B cell (primary cell): ENCODE data around the gene FARP1. TPM values are rescaled to one million over a fixed set of nuclear protein-coding genes. Genes with fewer than 3 reads are reported as not detected.
"Not testable (repeated sequence)": the region's sequence is repeated elsewhere in the genome, so short reads cannot be mapped to it uniquely, and the experiment has no call there.

Experiments used
- ATAC-seq: fragments of 200-7000 bp; cut with Tn5 transposase; one replicate; pipeline ENCODE4 v1.10.0; 2021; ENCODE audit warnings: low read depth, mild to moderate bottlenecking, moderate number of reproducible peaks, moderate library complexity
- CTCF ChIA-PET: fragments of 350-600 bp; sonication (Branson Sonifier 250); formaldehyde crosslinking; loops from one replicate; lab custom pipeline; 2021; ENCODE audit warnings: antibody characterized with exemption, inconsistent platforms; lab: Charles Lee
- POLR2A ChIA-PET: fragments of 350-600 bp; sonication (Branson Sonifier 250); formaldehyde crosslinking; loops from one replicate; lab custom pipeline; 2021; ENCODE audit warnings: antibody characterized with exemption; lab: Charles Lee
- DNase-seq: peaks from one replicate; pipeline ENCODE4 v3.0.0; 2013
- H2AFZ ChIP-seq: 2 replicates; pipeline ENCODE4 v1.6.1; 2012; ENCODE audit warnings: mild to moderate bottlenecking, low read depth, low read length; ENCODE audit not compliant: insufficient read depth, poor library complexity, severe bottlenecking
- H3K27ac ChIP-seq, 2 donors: 1 replicate in 1 of 2; 2 replicates in 1 of 2; pipeline ENCODE4 v1.5.1; 2012 to 2013; ENCODE audit warnings: low read length in 2 of 2, mild to moderate bottlenecking in 2 of 2, moderate library complexity in 1 of 2
- H3K27me3 ChIP-seq, 4 experiments: fragments of 200-600 bp in 1 of 4; sonication (generic) in 1 of 4; replicated peaks in 1 of 4; 1 replicate in 2 of 4; 2 replicates in 2 of 4; pipeline versions ENCODE4 v1.6.1 to v1.7.0; 2013 to 2016; ENCODE audit warnings: low read length in 3 of 4, mild to moderate bottlenecking in 2 of 4, mixed read lengths in 1 of 4, moderate library complexity in 1 of 4; ENCODE audit not compliant: insufficient read depth in 4 of 4, control insufficient read depth in 3 of 4; ENCODE audit errors: control extremely low read depth in 1 of 4
- H3K36me3 ChIP-seq, 2 experiments: replicated peaks in 1 of 2; 1 replicate in 1 of 2; 2 replicates in 1 of 2; pipeline versions ENCODE4 v1.6.1 to v1.7.1; 2013; ENCODE audit warnings: low read length in 1 of 2; ENCODE audit not compliant: insufficient read depth in 2 of 2, control insufficient read depth in 1 of 2; ENCODE audit errors: control extremely low read depth in 1 of 2, extremely low read depth in 1 of 2
- H3K4me1 ChIP-seq, 2 donors: fragments of 200-600 bp in 1 of 2; sonication (generic) in 1 of 2; 1 replicate in 1 of 2; 2 replicates in 1 of 2; pipeline versions ENCODE4 v1.5.1 to v1.6.1; 2013 to 2017; ENCODE audit warnings: low read length in 2 of 2; ENCODE audit not compliant: control insufficient read depth in 2 of 2, insufficient read depth in 2 of 2
- H3K4me2 ChIP-seq: replicated peaks from 2 replicates; pipeline ENCODE3; 2012; ENCODE audit warnings: mild to moderate bottlenecking, low read depth, low read length; ENCODE audit not compliant: poor library complexity, severe bottlenecking
- H3K4me3 ChIP-seq, 5 experiments: fragments of 200-600 bp in 1 of 5; sonication (generic) in 1 of 5; 1 replicate in 3 of 5; 2 replicates in 2 of 5; pipeline versions ENCODE4 v1.5.1 to v1.7.0; 2011 to 2016; ENCODE audit warnings: low read length in 4 of 5, mild to moderate bottlenecking in 4 of 5, low read depth in 2 of 5, control low read depth in 1 of 5, moderate library complexity in 1 of 5; ENCODE audit not compliant: insufficient read depth in 1 of 5; ENCODE audit errors: control extremely low read depth in 1 of 5, extremely low read depth in 1 of 5
- H3K79me2 ChIP-seq: fragments of 200-600 bp; sonication (generic); one replicate; pipeline ENCODE4 v1.6.0; 2016; ENCODE audit warnings: low read length; ENCODE audit not compliant: control insufficient read depth, insufficient read depth
- H3K9ac ChIP-seq: fragments of 200-600 bp; sonication (generic); 2 replicates; pipeline ENCODE4 v1.6.1; 2017; ENCODE audit warnings: mild to moderate bottlenecking, low read length, moderate library complexity
- H3K9me3 ChIP-seq, 3 donors: one replicate each; pipeline versions ENCODE4 v1.6.1 to v1.7.1; 2013; ENCODE audit warnings: low read length in 2 of 3; ENCODE audit not compliant: control insufficient read depth in 2 of 3, insufficient read depth in 1 of 3; ENCODE audit errors: control extremely low read depth in 1 of 3
- H4K20me1 ChIP-seq: 2 replicates; pipeline ENCODE4 v1.6.0; 2012; ENCODE audit warnings: mild to moderate bottlenecking, low read length; ENCODE audit not compliant: insufficient read depth, control insufficient read depth, poor library complexity, severe bottlenecking
- H3K27ac Mint-ChIP-seq: one replicate; pipeline ENCODE4 v1.8.0; 2021; ENCODE audit warnings: mixed read lengths
- H3K27me3 Mint-ChIP-seq: one replicate; pipeline ENCODE4 v1.8.0; 2021; ENCODE audit warnings: mixed read lengths
- H3K4me1 Mint-ChIP-seq: one replicate; pipeline ENCODE4 v1.8.0; 2021; ENCODE audit warnings: mixed read lengths
- H3K4me3 Mint-ChIP-seq: one replicate; pipeline ENCODE4 v1.8.0; 2021; ENCODE audit warnings: mixed read lengths
- H3K9me3 Mint-ChIP-seq: one replicate; pipeline ENCODE4 v1.8.0; 2022; ENCODE audit warnings: mixed read lengths; ENCODE audit not compliant: insufficient read depth
- EZH2 ChIP-seq: IDR thresholded peaks from 2 replicates; pipeline ENCODE4 v1.6.1; 2012; ENCODE audit warnings: borderline replicate concordance, low read depth, mild to moderate bottlenecking, moderate library complexity, low read length; ENCODE audit not compliant: insufficient read depth, poor library complexity, severe bottlenecking
- WGBS: methylation state at CpG from one replicate; pipeline ENCODE4 v1.1.5; 2013; ENCODE audit warnings: missing lambda C conversion rate; ENCODE audit not compliant: insufficient coverage; 5-methylcytosine and 5-hydroxymethylcytosine counted together
- intact Hi-C: fragments of 100-400 bp; cut with micrococcal nuclease; formaldehyde crosslinking; loops from one replicate; pipeline ENCODE4 v1.10.0; 2022
- polyA plus RNA-seq: library from polyadenylated mRNA; depleted of rRNA; stranded (reverse); fragments of >200 nt; gene quantifications from 2 replicates; pipeline ENCODE4 v1.2.3, GENCODE V29; 2012
- total RNA-seq, 2 donors: library from RNA; stranded (reverse); fragments of 120-200 nt in 1 of 2; gene quantifications; 1 replicate in 1 of 2; 2 replicates in 1 of 2; pipeline versions ENCODE4 v1.2.3 to v1.2.4, GENCODE V29; 2013 to 2022
- TF ChIP-seq, protein P1 (sequence below): fragments of 200-600 bp; IDR thresholded peaks from one replicate; pipeline ENCODE4 v1.8.0; 2022; ENCODE audit warnings: antibody characterized with exemption, mild to moderate bottlenecking

Gene FARP1
- total and polyA plus RNA-seq, 2 donors (not counting 1 experiment from before 2014, with no cell fraction given): 0.15 to 1.5 TPM

DNA sequence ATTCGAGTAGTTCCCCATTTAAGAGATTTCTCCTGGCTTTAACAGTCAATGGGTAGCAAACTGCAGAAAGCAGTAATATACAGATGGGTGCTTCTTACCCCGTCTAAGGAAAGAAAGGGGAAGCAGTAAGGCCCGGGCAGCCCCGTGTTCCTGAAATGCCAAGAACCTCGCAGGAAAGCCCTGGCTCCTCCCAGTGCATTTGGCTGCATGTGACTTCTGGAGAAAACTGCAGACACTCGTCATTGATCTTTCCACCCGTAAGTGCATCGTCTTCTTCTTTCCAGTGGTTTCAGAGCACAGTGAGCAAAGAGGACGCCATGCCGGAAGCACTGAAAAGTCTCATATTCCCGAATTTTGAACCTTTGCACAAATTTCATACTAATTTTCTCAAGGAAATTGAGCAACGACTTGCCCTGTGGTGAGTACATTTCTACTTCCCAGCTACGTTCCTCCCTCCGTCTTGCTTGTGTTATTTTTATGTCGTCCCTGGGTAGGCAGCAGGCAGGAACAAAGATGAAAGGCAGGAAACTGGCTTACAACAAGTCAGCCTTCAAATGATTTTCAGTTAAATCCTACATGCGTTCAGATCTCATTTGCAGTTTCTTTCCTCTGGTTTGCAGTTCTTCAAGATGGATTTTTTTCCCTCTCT is 268.8 kb downstream of the FARP1 start:
- Mint-ChIP-seq H3K27ac (no peak overlapping the region), H3K4me3 (peak overlapping the region; percentile 11), H3K4me1 (peaks cover 7% of the 10 kb centered on the region), H3K9me3 (no peaks in the 10 kb centered on the region), H3K27me3 (peaks cover 49% of the 10 kb centered on the region)
- no peaks in the 10 kb centered on the region for H4K20me1 ChIP-seq
- H3K27me3 ChIP-seq: peaks cover 0 to 18% (median 7%) of the 10 kb centered on the region in 4 experiments
- H3K9ac ChIP-seq: no peak overlapping the region
- peak overlapping the region in 1 of 5 experiments; percentile 11 for H3K4me3 ChIP-seq
- TF ChIP-seq, protein P1, sequence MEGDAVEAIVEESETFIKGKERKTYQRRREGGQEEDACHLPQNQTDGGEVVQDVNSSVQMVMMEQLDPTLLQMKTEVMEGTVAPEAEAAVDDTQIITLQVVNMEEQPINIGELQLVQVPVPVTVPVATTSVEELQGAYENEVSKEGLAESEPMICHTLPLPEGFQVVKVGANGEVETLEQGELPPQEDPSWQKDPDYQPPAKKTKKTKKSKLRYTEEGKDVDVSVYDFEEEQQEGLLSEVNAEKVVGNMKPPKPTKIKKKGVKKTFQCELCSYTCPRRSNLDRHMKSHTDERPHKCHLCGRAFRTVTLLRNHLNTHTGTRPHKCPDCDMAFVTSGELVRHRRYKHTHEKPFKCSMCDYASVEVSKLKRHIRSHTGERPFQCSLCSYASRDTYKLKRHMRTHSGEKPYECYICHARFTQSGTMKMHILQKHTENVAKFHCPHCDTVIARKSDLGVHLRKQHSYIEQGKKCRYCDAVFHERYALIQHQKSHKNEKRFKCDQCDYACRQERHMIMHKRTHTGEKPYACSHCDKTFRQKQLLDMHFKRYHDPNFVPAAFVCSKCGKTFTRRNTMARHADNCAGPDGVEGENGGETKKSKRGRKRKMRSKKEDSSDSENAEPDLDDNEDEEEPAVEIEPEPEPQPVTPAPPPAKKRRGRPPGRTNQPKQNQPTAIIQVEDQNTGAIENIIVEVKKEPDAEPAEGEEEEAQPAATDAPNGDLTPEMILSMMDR: no peak
- no peak for TF ChIP-seq EZH2
- peaks cover 0 to 2% (median 0%) of the 10 kb centered on the region in 3 donors for H3K9me3 ChIP-seq
- ChIA-PET POLR2A (no interaction called here), CTCF (no interaction called here)
- H2AFZ ChIP-seq: peak overlapping the region; percentile 40
- intact Hi-C loops: no loop called here
- DNase-seq: no peak
- H3K79me2 ChIP-seq: no peaks in the 10 kb centered on the region
- peaks cover 5 to 7% of the 10 kb centered on the region in 2 donors for H3K4me1 ChIP-seq
- H3K4me2 ChIP-seq: peak overlapping the region; percentile 41
- ATAC-seq: no peak
- under 1% methylated on average over 14 of the region's 16 CpGs for WGBS
- no peaks in the 10 kb centered on the region for H3K36me3 ChIP-seq
- H3K27ac ChIP-seq: no peak overlapping the region

DNA sequence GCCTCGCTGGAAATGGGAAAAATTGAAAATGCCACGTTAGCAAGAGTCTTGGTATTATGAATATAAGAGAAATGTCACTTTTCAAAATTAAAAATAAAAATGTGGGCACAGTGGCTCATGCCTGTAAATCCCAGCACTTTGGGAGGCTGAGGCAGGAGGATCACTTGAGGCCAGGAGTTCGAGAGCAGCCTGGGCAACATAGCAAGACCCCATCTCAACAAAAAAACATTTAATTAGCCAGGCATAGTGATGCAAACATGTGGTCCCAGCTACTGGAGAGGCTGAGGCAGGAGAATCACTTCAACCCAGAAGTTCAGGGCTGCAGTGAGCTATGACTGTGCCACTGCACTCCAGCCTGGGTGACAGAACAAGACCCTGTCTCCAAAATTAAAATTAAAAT is 270.4 kb downstream of the FARP1 start:
- DNase-seq, CTCF ChIA-PET, H3K4me3 ChIP-seq, H3K27ac ChIP-seq, H3K4me2 ChIP-seq, POLR2A ChIA-PET, H2AFZ ChIP-seq, H4K20me1 ChIP-seq, H3K9me3 Mint-ChIP-seq, H3K4me1 Mint-ChIP-seq, H3K4me1 ChIP-seq, ATAC-seq, H3K4me3 Mint-ChIP-seq, H3K79me2 ChIP-seq, H3K27ac Mint-ChIP-seq, H3K9ac ChIP-seq, intact Hi-C loops, H3K36me3 ChIP-seq, H3K9me3 ChIP-seq: not testable (repeated sequence)
- H3K27me3 ChIP-seq: peaks cover 0 to 18% (median 7%) of the 10 kb centered on the region in 4 experiments
- WGBS: no CpG with 5 or more reads among the region's 3 CpGs
- peaks cover 49% of the 10 kb centered on the region for H3K27me3 Mint-ChIP-seq
